ENCODE results near the gene CDHR2. TPM values are rescaled to one million over a fixed set of nuclear protein-coding genes. Genes with fewer than 3 reads are reported as not detected.

CDHR2 gene
- polyA plus RNA-seq, 1 experiment: not detected

DNA sequence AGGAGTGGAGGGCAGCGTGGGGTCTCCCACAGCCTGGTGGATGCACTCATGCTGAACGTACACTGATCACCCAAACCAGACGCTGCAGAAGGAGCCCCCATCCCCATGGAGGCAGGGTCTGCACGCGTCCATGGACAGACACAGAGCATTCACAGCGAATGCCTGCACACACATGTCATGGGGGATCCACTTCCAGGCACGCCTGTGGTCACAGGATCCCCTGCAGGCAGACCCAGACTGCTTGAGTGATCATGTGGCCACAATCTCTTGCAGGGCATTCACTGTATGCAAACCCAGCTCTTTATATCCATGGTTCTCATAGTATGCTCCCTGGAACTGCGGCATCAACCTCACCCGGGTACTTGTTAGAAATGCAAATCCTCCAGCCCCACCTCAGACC, 75.8 kb downstream of the CDHR2 start:
- Histone ChIP-seq H3K9me3 (ENCODE audit: control insufficient read depth, insufficient read depth, low read length) (peaks cover 2% of the 10 kb centered on the region; the same call in 1 of the 2 replicates), H3K4me3 (ENCODE audit: low read depth, low read length) (no peak overlapping the region), H3K27ac (ENCODE audit: low read depth, low read length) (no peak overlapping the region), H3K27me3 (ENCODE audit: control insufficient read depth, insufficient read depth, low read length) (peaks cover 62% of the 10 kb centered on the region)
- CTCF ChIA-PET: no interaction called here
- POLR2A ChIA-PET: no interaction called here
- DNase-seq (ENCODE audit: low read depth, low spot score): no peak
- no peak for TF ChIP-seq CTCF (IDR thresholded peaks at IDR 0.05; ENCODE audit: low read depth, low read length)

DNA sequence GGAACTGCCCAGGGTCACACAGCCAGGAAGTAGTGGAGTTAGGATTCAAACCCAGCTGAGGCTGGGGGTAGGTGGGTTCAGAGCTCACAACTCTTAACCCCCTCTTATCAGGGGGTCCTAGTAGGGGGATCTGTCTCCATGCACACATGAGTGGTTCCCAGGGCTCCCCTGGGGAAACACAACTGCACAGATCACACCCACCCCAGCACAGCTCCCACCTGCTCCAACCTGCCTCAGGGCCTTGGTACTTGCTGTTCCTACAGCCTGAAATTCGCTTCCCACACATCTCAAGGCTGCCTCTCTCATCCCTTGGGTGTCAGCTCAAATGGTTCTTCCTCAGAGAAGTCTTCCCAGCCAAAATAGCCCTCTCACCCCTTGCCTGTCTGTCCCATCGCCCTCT, 76.4 kb downstream of the CDHR2 start:
- Histone ChIP-seq H3K27ac (ENCODE audit: low read depth, low read length) (no peak overlapping the region), H3K4me3 (ENCODE audit: low read depth, low read length) (no peak overlapping the region), H3K9me3 (ENCODE audit: control insufficient read depth, insufficient read depth, low read length) (no peaks in the 10 kb centered on the region; the same call in 1 of the 2 replicates), H3K27me3 (ENCODE audit: control insufficient read depth, insufficient read depth, low read length) (peaks cover 58% of the 10 kb centered on the region)
- no peak for TF ChIP-seq CTCF (IDR thresholded peaks at IDR 0.05; ENCODE audit: low read depth, low read length)
- POLR2A ChIA-PET: no interaction called here
- CTCF ChIA-PET: no interaction called here
- no peak for DNase-seq (ENCODE audit: low read depth, low spot score)

GRCh38 chr5:176625966-176626875, 77.1 kb downstream of the CDHR2 start:
- POLR2A ChIA-PET: no interaction called here

DNA sequence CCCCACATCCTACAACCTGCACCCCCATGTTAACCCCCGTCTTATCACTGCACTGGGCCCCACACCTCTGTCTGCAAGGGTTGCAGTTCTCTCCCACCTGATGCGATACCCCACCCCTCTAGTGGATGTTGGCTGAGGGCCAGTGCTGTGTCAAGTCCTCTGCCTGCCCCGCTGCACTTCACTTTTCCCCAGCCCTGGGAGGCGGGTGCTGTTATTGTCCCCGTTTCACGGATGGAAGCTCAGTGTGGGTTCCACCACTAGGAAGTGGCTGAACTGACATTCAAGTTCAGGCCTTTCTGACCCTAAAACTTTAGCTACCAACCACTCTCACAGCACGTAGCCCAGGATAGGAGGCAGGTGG, 77.7 kb downstream of the CDHR2 start:
- H3K27ac ChIP-seq (ENCODE audit: low read depth, low read length): no peak overlapping the region
- DNase-seq (ENCODE audit: low read depth, low spot score): no peak
- ChIA-PET POLR2A (no interaction called here), CTCF (no interaction called here)
- H3K27me3 ChIP-seq (ENCODE audit: control insufficient read depth, insufficient read depth, low read length): peaks cover 60% of the 10 kb centered on the region
- no peak for TF ChIP-seq CTCF (IDR thresholded peaks at IDR 0.05; ENCODE audit: low read depth, low read length)
- no peaks in the 10 kb centered on the region for H3K9me3 ChIP-seq (ENCODE audit: control insufficient read depth, insufficient read depth, low read length)
- no peak overlapping the region for H3K4me3 ChIP-seq (ENCODE audit: low read depth, low read length)

More at GRCh38 chr5:176625966-176626875, 77.1 kb downstream of the CDHR2 start:
- DNase-seq (ENCODE audit: low read depth, low spot score): no peak
- TF ChIP-seq CTCF (IDR thresholded peaks at IDR 0.05; ENCODE audit: low read depth, low read length): no peak
- H3K27me3 ChIP-seq (ENCODE audit: control insufficient read depth, insufficient read depth, low read length): peaks cover 58% of the 10 kb centered on the region
- no peaks in the 10 kb centered on the region for H3K9me3 ChIP-seq (ENCODE audit: control insufficient read depth, insufficient read depth, low read length)
- no peak overlapping the region for H3K4me3 ChIP-seq (ENCODE audit: low read depth, low read length)
- no peak overlapping the region for H3K27ac ChIP-seq (ENCODE audit: low read depth, low read length)
- CTCF ChIA-PET: no interaction called here

GRCh38 chr5:176627582-176627981, 78.4 kb downstream of the CDHR2 start:
- Histone ChIP-seq H3K9me3 (ENCODE audit: control insufficient read depth, insufficient read depth, low read length) (no peaks in the 10 kb centered on the region), H3K27me3 (ENCODE audit: control insufficient read depth, insufficient read depth, low read length) (peaks cover 59% of the 10 kb centered on the region), H3K27ac (ENCODE audit: low read depth, low read length) (no peak overlapping the region), H3K4me3 (ENCODE audit: low read depth, low read length) (no peak overlapping the region)
- POLR2A ChIA-PET: no interaction called here
- CTCF ChIA-PET: no interaction called here
- no peak for TF ChIP-seq CTCF (IDR thresholded peaks at IDR 0.05; ENCODE audit: low read depth, low read length)
- DNase-seq (ENCODE audit: low read depth, low spot score): no peak
